Measurements from ENCODE around the gene CNTNAP2.

DNA sequence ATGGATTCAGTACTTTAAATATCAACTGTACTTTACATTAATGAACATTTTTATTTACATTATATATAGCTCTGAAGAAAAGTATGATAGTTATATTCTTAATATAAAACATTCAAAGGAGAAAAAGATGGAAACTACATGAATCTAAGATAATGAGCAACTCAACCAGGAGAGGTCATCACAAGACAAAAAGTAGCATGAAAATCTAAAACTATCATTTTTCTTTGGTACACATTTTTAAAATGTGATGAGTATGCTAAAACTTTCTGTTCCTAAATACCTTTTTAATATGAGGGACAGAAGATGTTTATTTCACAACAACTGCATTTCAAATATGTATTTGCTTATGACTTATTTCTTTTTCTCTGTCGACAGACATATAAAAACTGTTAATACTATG, 2.4 kb downstream of the CNTNAP2 start:
- no peak for TF ChIP-seq POLR2A (IDR thresholded peaks at IDR 0.05)
- no peak for TF ChIP-seq CTCF (IDR thresholded peaks at IDR 0.05)
- TF ChIP-seq POLR2AphosphoS5 (IDR thresholded peaks at IDR 0.05) = no peak

Measured in stomach (tissue), 4 donors.